Activated CD4-positive, alpha-beta T cell treated with anti-CD3 and anti-CD28 coated beads for 24 hours (primary cell): Measurements from ENCODE around the gene WDR77.
A peak's percentile ranks its signal among the peaks of the same experiment; 100 is the strongest.

Experiments
- DNase-seq, 2 donors: peaks; one replicate each; pipeline ENCODE4 v3.0.0-alpha.2; 2020; ENCODE audit warnings: low read depth in 2 of 2

WDR77 gene

GRCh38 chr1:111469539-111469938 lies 20.5 kb upstream of the WDR77 start:
- no peak for DNase-seq

- DNase-seq, result no peak
Observed at GRCh38 chr1:111468717-111469100, 19.7 kb upstream of the WDR77 start.

- DNase-seq, result no peak
Observed at GRCh38 chr1:111467865-111468716, 19.0 kb upstream of the WDR77 start.

GRCh38 chr1:111466480-111466879 lies 17.4 kb upstream of the WDR77 start:
- no peak for DNase-seq

- DNase-seq, result no peak
Observed at GRCh38 chr1:111465754-111466153, 16.7 kb upstream of the WDR77 start.

GRCh38 chr1:111463029-111463683 lies 14.1 kb upstream of the WDR77 start:
- no peak for DNase-seq

- no peak for DNase-seq
Observed at GRCh38 chr1:111462370-111463028, 13.4 kb upstream of the WDR77 start.

- DNase-seq, result no peak
Observed at GRCh38 chr1:111461765-111462164, 12.7 kb upstream of the WDR77 start.

GRCh38 chr1:111455642-111456031 lies 6.6 kb upstream of the WDR77 start:
- DNase-seq, result no peak

GRCh38 chr1:111454859-111455641 lies 6.0 kb upstream of the WDR77 start:
- no peak for DNase-seq

- DNase-seq, result no peak
Observed at GRCh38 chr1:111453706-111454105, 4.7 kb upstream of the WDR77 start.

- DNase-seq, result no peak
Observed at GRCh38 chr1:111452581-111452980, 3.5 kb upstream of the WDR77 start.

- DNase-seq, result no peak
Observed at GRCh38 chr1:111450185-111450584, 1.1 kb upstream of the WDR77 start.

GRCh38 chr1:111449703-111450017 lies 604 bp upstream of the WDR77 start:
- DNase-seq, result no peak

GRCh38 chr1:111448482-111448917 lies 556 bp downstream of the WDR77 start:
- DNase-seq, result peak in 1 of 2 donors; percentile 16

- DNase-seq, result no peak
Observed at GRCh38 chr1:111446967-111447892, 1.8 kb downstream of the WDR77 start.

- no peak for DNase-seq
Observed at GRCh38 chr1:111446546-111446945, 2.5 kb downstream of the WDR77 start.

- no peak for DNase-seq
Observed at GRCh38 chr1:111444031-111444430, 5.0 kb downstream of the WDR77 start.

GRCh38 chr1:111442457-111442856 lies 6.6 kb downstream of the WDR77 start:
- no peak for DNase-seq

GRCh38 chr1:111441573-111442192 lies 7.4 kb downstream of the WDR77 start:
- peak; percentile 47 to 49 for DNase-seq
